Vein endothelial cell (primary cell): ENCODE results near the gene MDFIC2. TPM values are rescaled to one million over a fixed set of nuclear protein-coding genes. Genes with fewer than 3 reads are reported as not detected.

ENCODE experiments used
- total RNA-seq: library from RNA; depleted of rRNA; stranded (reverse); fragments of >200 nt; gene quantifications from 2 replicates; pipeline ENCODE4 v1.2.3, GENCODE V29; 2012

Gene MDFIC2
- total RNA-seq, result not detected in 2 replicates

DNA sequence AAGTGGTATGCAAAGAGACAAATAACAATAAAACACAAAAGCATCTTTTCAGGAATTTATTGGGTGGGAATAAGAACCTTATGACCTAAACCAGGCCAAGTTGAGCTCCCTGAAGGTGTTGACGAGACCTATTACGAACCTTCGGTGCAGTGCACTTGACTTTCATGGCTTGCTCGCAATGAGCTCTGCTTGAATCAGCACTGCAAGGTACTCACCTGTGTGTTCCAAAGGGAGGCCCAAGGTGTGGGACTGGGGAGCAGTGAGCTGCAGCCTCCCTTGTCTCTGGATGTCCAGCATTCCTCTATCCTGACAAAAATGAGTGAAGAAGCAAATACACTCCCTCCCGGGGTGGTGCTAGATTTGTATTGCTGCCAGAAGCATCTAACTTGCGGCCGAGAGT is at the start of gene MDFIC2:
Gene MDFIC2, minus strand, starts transcription at position 303 of the 400 bp plus-strand sequence. CDS start 665 bp downstream, outside the sequence.

